B cell (primary cell): Measurements from ENCODE around the gene CD63. TPM values are rescaled to one million over a fixed set of nuclear protein-coding genes. Genes with fewer than 3 reads are reported as not detected.

Experiments
- ATAC-seq: fragments of 200-7000 bp; cut with Tn5 transposase; one replicate; pipeline ENCODE4 v1.10.0; 2021; ENCODE audit warnings: low read depth, mild to moderate bottlenecking, moderate number of reproducible peaks, moderate library complexity
- CTCF ChIA-PET: fragments of 350-600 bp; sonication (Branson Sonifier 250); formaldehyde crosslinking; loops from one replicate; lab custom pipeline; 2021; ENCODE audit warnings: antibody characterized with exemption, inconsistent platforms; lab: Charles Lee
- POLR2A ChIA-PET: fragments of 350-600 bp; sonication (Branson Sonifier 250); formaldehyde crosslinking; loops from one replicate; lab custom pipeline; 2021; ENCODE audit warnings: antibody characterized with exemption; lab: Charles Lee
- DNase-seq: peaks from one replicate; pipeline ENCODE4 v3.0.0; 2013
- H2AFZ ChIP-seq: 2 replicates; pipeline ENCODE4 v1.6.1; 2012; ENCODE audit warnings: mild to moderate bottlenecking, low read depth, low read length; ENCODE audit not compliant: insufficient read depth, poor library complexity, severe bottlenecking
- H3K27ac ChIP-seq, 2 donors: 1 replicate in 1 of 2; 2 replicates in 1 of 2; pipeline ENCODE4 v1.5.1; 2012 to 2013; ENCODE audit warnings: low read length in 2 of 2, mild to moderate bottlenecking in 2 of 2, moderate library complexity in 1 of 2
- H3K27me3 ChIP-seq, 4 experiments: fragments of 200-600 bp in 1 of 4; sonication (generic) in 1 of 4; replicated peaks in 1 of 4; 1 replicate in 2 of 4; 2 replicates in 2 of 4; pipeline versions ENCODE4 v1.6.1 to v1.7.0; 2013 to 2016; ENCODE audit warnings: low read length in 3 of 4, mild to moderate bottlenecking in 2 of 4, mixed read lengths in 1 of 4, moderate library complexity in 1 of 4; ENCODE audit not compliant: insufficient read depth in 4 of 4, control insufficient read depth in 3 of 4; ENCODE audit errors: control extremely low read depth in 1 of 4
- H3K36me3 ChIP-seq, 2 experiments: replicated peaks in 1 of 2; 1 replicate in 1 of 2; 2 replicates in 1 of 2; pipeline versions ENCODE4 v1.6.1 to v1.7.1; 2013; ENCODE audit warnings: low read length in 1 of 2; ENCODE audit not compliant: insufficient read depth in 2 of 2, control insufficient read depth in 1 of 2; ENCODE audit errors: control extremely low read depth in 1 of 2, extremely low read depth in 1 of 2
- H3K4me1 ChIP-seq, 2 donors: fragments of 200-600 bp in 1 of 2; sonication (generic) in 1 of 2; 1 replicate in 1 of 2; 2 replicates in 1 of 2; pipeline versions ENCODE4 v1.5.1 to v1.6.1; 2013 to 2017; ENCODE audit warnings: low read length in 2 of 2; ENCODE audit not compliant: control insufficient read depth in 2 of 2, insufficient read depth in 2 of 2
- H3K4me2 ChIP-seq: replicated peaks from 2 replicates; pipeline ENCODE3; 2012; ENCODE audit warnings: mild to moderate bottlenecking, low read depth, low read length; ENCODE audit not compliant: poor library complexity, severe bottlenecking
- H3K4me3 ChIP-seq, 5 experiments: fragments of 200-600 bp in 1 of 5; sonication (generic) in 1 of 5; 1 replicate in 3 of 5; 2 replicates in 2 of 5; pipeline versions ENCODE4 v1.5.1 to v1.7.0; 2011 to 2016; ENCODE audit warnings: low read length in 4 of 5, mild to moderate bottlenecking in 4 of 5, low read depth in 2 of 5, control low read depth in 1 of 5, moderate library complexity in 1 of 5; ENCODE audit not compliant: insufficient read depth in 1 of 5; ENCODE audit errors: control extremely low read depth in 1 of 5, extremely low read depth in 1 of 5
- H3K79me2 ChIP-seq: fragments of 200-600 bp; sonication (generic); one replicate; pipeline ENCODE4 v1.6.0; 2016; ENCODE audit warnings: low read length; ENCODE audit not compliant: control insufficient read depth, insufficient read depth
- H3K9ac ChIP-seq: fragments of 200-600 bp; sonication (generic); 2 replicates; pipeline ENCODE4 v1.6.1; 2017; ENCODE audit warnings: mild to moderate bottlenecking, low read length, moderate library complexity
- H3K9me3 ChIP-seq, 3 donors: one replicate each; pipeline versions ENCODE4 v1.6.1 to v1.7.1; 2013; ENCODE audit warnings: low read length in 2 of 3; ENCODE audit not compliant: control insufficient read depth in 2 of 3, insufficient read depth in 1 of 3; ENCODE audit errors: control extremely low read depth in 1 of 3
- H4K20me1 ChIP-seq: 2 replicates; pipeline ENCODE4 v1.6.0; 2012; ENCODE audit warnings: mild to moderate bottlenecking, low read length; ENCODE audit not compliant: insufficient read depth, control insufficient read depth, poor library complexity, severe bottlenecking
- H3K27ac Mint-ChIP-seq: one replicate; pipeline ENCODE4 v1.8.0; 2021; ENCODE audit warnings: mixed read lengths
- H3K27me3 Mint-ChIP-seq: one replicate; pipeline ENCODE4 v1.8.0; 2021; ENCODE audit warnings: mixed read lengths
- H3K4me1 Mint-ChIP-seq: one replicate; pipeline ENCODE4 v1.8.0; 2021; ENCODE audit warnings: mixed read lengths
- H3K4me3 Mint-ChIP-seq: one replicate; pipeline ENCODE4 v1.8.0; 2021; ENCODE audit warnings: mixed read lengths
- H3K9me3 Mint-ChIP-seq: one replicate; pipeline ENCODE4 v1.8.0; 2022; ENCODE audit warnings: mixed read lengths; ENCODE audit not compliant: insufficient read depth
- CTCF ChIP-seq: fragments of 200-600 bp; IDR thresholded peaks from one replicate; pipeline ENCODE4 v1.8.0; 2022; ENCODE audit warnings: antibody characterized with exemption, mild to moderate bottlenecking
- EZH2 ChIP-seq: IDR thresholded peaks from 2 replicates; pipeline ENCODE4 v1.6.1; 2012; ENCODE audit warnings: borderline replicate concordance, low read depth, mild to moderate bottlenecking, moderate library complexity, low read length; ENCODE audit not compliant: insufficient read depth, poor library complexity, severe bottlenecking
- WGBS: methylation state at CpG from one replicate; pipeline ENCODE4 v1.1.5; 2013; ENCODE audit warnings: missing lambda C conversion rate; ENCODE audit not compliant: insufficient coverage; 5-methylcytosine and 5-hydroxymethylcytosine counted together
- intact Hi-C: fragments of 100-400 bp; cut with micrococcal nuclease; formaldehyde crosslinking; loops from one replicate; pipeline ENCODE4 v1.10.0; 2022
- polyA plus RNA-seq: library from polyadenylated mRNA; depleted of rRNA; stranded (reverse); fragments of >200 nt; gene quantifications from 2 replicates; pipeline ENCODE4 v1.2.3, GENCODE V29; 2012
- total RNA-seq, 2 donors: library from RNA; stranded (reverse); fragments of 120-200 nt in 1 of 2; gene quantifications; 1 replicate in 1 of 2; 2 replicates in 1 of 2; pipeline versions ENCODE4 v1.2.3 to v1.2.4, GENCODE V29; 2013 to 2022

The CD63 gene
- total and polyA plus RNA-seq, 2 donors (not counting 1 experiment from before 2014, with no cell fraction given): 43.0 to 104 TPM

GRCh38 chr12:55704824-55705718 lies 23.7 kb downstream of the CD63 start:
- H3K4me3 Mint-ChIP-seq: no peak overlapping the region
- Histone ChIP-seq H3K9me3 (no peaks in the 10 kb centered on the region), H3K27me3 (peaks cover 0 to 20% (median 7%) of the 10 kb centered on the region in 4 experiments), H4K20me1 (no peaks in the 10 kb centered on the region), H3K4me2 (no peak overlapping the region), H3K4me1 (peaks cover 19 to 21% of the 10 kb centered on the region in 2 donors), H3K36me3 (no peaks in the 10 kb centered on the region), H3K79me2 (no peaks in the 10 kb centered on the region), H3K27ac (no peak overlapping the region), H3K9ac (no peak overlapping the region), H2AFZ (no peak overlapping the region), H3K4me3 (no peak overlapping the region)
- H3K27me3 Mint-ChIP-seq: peaks cover 18% of the 10 kb centered on the region
- no peaks in the 10 kb centered on the region for H3K9me3 Mint-ChIP-seq
- ATAC-seq (no peak), DNase-seq (no peak)
- intact Hi-C loops: loop anchor here (5.0 kb wide), 1 partner anchor 33 kb away; no protein-coding TSS in a partner anchor
- WGBS: 87% methylated on average over 3 of the region's 9 CpGs
- CTCF ChIA-PET: interaction anchor here (0.7 to 2.8 kb wide), 8 partner anchors 9 to 278 kb away, joined by 3 to 15 read pairs (median 4); no protein-coding TSS in a partner anchor
- H3K4me1 Mint-ChIP-seq: peaks cover 27% of the 10 kb centered on the region
- POLR2A ChIA-PET: interaction anchor here (1.0 kb wide), 1 partner anchor 11 kb away, joined by 3 read pairs; the partner anchor contains the start of gene BLOC1S1
- no peak overlapping the region for H3K27ac Mint-ChIP-seq
- no peak for TF ChIP-seq EZH2
- TF ChIP-seq CTCF: no peak
